A549 (cell line): ENCODE results near the gene WNT5B. TPM values are rescaled to one million over a fixed set of nuclear protein-coding genes. Genes with fewer than 3 reads are reported as not detected.

Experiments used
- ATAC-seq, 2 experiments: fragments of 200-7000 bp in 1 of 2; fragments of >200 bp in 1 of 2; cut with Nextera tagmentation in 1 of 2; cut with Tn5 transposase in 1 of 2; 3 replicates each; pipeline versions ENCODE4 v1.8.0 to v1.9.1; 2018 to 2020; ENCODE audit warnings: mild to moderate bottlenecking in 1 of 2, moderate library complexity in 1 of 2
- CTCF ChIA-PET: fragments of 300-600 bp; sonication (Branson Sonifier 250); formaldehyde crosslinking; extraction: SDS; loops from one replicate; lab custom pipeline; 2021; ENCODE audit warnings: antibody characterized with exemption, inconsistent platforms; lab: Yijun Ruan, JAX
- POLR2A ChIA-PET: fragments of 350-600 bp; formaldehyde crosslinking; extraction: SDS; loops from one replicate; lab custom pipeline; 2021; ENCODE audit warnings: antibody characterized with exemption, inconsistent platforms; lab: Yijun Ruan, JAX
- DNase-seq, 2 experiments: peaks; one replicate each; pipeline versions ENCODE4 v3.0.0 to v3.0.0-alpha.2; 2011 to 2016; ENCODE audit warnings: low read depth in 1 of 2, low spot score in 1 of 2
- FAIRE-seq: peaks from 2 replicates; lab custom pipeline; 2011; peaks lifted over from hg19 to GRCh38; lab: Jason Lieb, UNC
- H3K27ac ChIP-seq, 2 experiments: fragments of >200 bp; sonication (Bioruptor Twin); formaldehyde crosslinking; 3 replicates each; pipeline ENCODE4 v1.5.1; 2016 to 2017
- H3K4me1 ChIP-seq: fragments of >200 bp; sonication (Bioruptor Twin); formaldehyde crosslinking; 3 replicates; pipeline ENCODE4 v1.6.1; 2016
- H3K4me2 ChIP-seq: fragments of >200 bp; sonication (Bioruptor Twin); formaldehyde crosslinking; 3 replicates; pipeline ENCODE4 v1.6.1; 2016
- H3K4me3 ChIP-seq: fragments of >200 bp; sonication (Bioruptor Twin); formaldehyde crosslinking; 3 replicates; pipeline ENCODE4 v1.5.1; 2016
- H3K9me3 ChIP-seq: fragments of >200 bp; sonication (Bioruptor Twin); formaldehyde crosslinking; 3 replicates; pipeline ENCODE4 v1.6.1; 2016
- BHLHE40 ChIP-seq: IDR thresholded peaks from 2 replicates; pipeline ENCODE4 v1.6.1; 2012; ENCODE audit warnings: low read depth, low read length, inconsistent platforms
- CHD2 ChIP-seq: fragments of 150-350 bp; IDR thresholded peaks from 2 replicates; pipeline ENCODE4 v1.6.1; 2014; ENCODE audit warnings: low read length; ENCODE audit not compliant: partially characterized antibody
- E2F6 ChIP-seq: IDR thresholded peaks from 2 replicates; pipeline ENCODE4 v1.6.1; 2012; ENCODE audit warnings: low read depth, borderline replicate concordance
- EHMT2 ChIP-seq: fragments of 200-600 bp; sonication (generic); IDR thresholded peaks from 2 replicates; pipeline ENCODE4 v1.6.1; 2016; ENCODE audit warnings: antibody characterized with exemption, low read depth, mild to moderate bottlenecking, moderate library complexity
- ESRRA ChIP-seq: fragments of 150-350 bp; IDR thresholded peaks from 2 replicates; pipeline ENCODE4 v1.6.1; 2014; ENCODE audit warnings: mild to moderate bottlenecking, low read length, borderline replicate concordance
- HDAC2 ChIP-seq: fragments of 200-600 bp; sonication (generic); IDR thresholded peaks from 2 replicates; pipeline ENCODE4 v1.6.1; 2016
- HOXA7 ChIP-seq: fragments of 250-450 bp; sonication (Bioruptor Pico); IDR thresholded peaks from 2 replicates; pipeline ENCODE4 v1.5.0; 2020; ENCODE audit warnings: mild to moderate bottlenecking, moderate library complexity
- HOXB13 ChIP-seq: fragments of 250-450 bp; sonication (Bioruptor Pico); IDR thresholded peaks from 2 replicates; pipeline ENCODE4 v1.5.0; 2020; ENCODE audit warnings: low read depth, mild to moderate bottlenecking, moderate library complexity
- JUN ChIP-seq, 2 experiments: fragments of >200 bp; sonication (Bioruptor Twin); formaldehyde crosslinking; IDR thresholded peaks; 2 replicates in 1 of 2; 3 replicates in 1 of 2; pipeline ENCODE4 v1.6.1; 2016 to 2017
- MAX ChIP-seq: IDR thresholded peaks from 2 replicates; pipeline ENCODE4 v1.6.1; 2012
- MYC ChIP-seq: IDR thresholded peaks from 2 replicates; pipeline ENCODE4 v1.6.1; 2012; ENCODE audit warnings: mild to moderate bottlenecking, inconsistent platforms, low read length, improper control_type of control experiment, borderline replicate concordance
- NPAS2 ChIP-seq: fragments of 250-450 bp; sonication (Bioruptor Pico); IDR thresholded peaks from 2 replicates; pipeline ENCODE4 v1.8.0; 2022; ENCODE audit warnings: mild to moderate bottlenecking, moderate library complexity, borderline replicate concordance
- NR3C1 ChIP-seq: fragments of >200 bp; sonication (Bioruptor Twin); formaldehyde crosslinking; IDR thresholded peaks from 3 replicates; pipeline ENCODE4 v1.6.1; 2017
- POLR2A ChIP-seq: IDR thresholded peaks from 2 replicates; pipeline ENCODE4 v1.6.1; 2012; ENCODE audit warnings: mild to moderate bottlenecking, low read length
- REST ChIP-seq: fragments of 200-600 bp; sonication (generic); IDR thresholded peaks from 2 replicates; pipeline ENCODE4 v1.6.1; 2016; ENCODE audit warnings: antibody characterized with exemption, mild to moderate bottlenecking, moderate library complexity
- TFCP2L1 ChIP-seq: fragments of 250-450 bp; sonication (Bioruptor Pico); IDR thresholded peaks from 2 replicates; pipeline ENCODE4 v1.5.0; 2021; ENCODE audit warnings: mild to moderate bottlenecking
- TP53 ChIP-seq: fragments of 250-450 bp; sonication (Bioruptor Pico); IDR thresholded peaks from 2 replicates; pipeline ENCODE4 v1.5.0; 2021; ENCODE audit warnings: mild to moderate bottlenecking, moderate library complexity
- ZC3H11A ChIP-seq: fragments of 450-650 bp; IDR thresholded peaks from 2 replicates; pipeline ENCODE4 v1.6.1; 2014; ENCODE audit warnings: antibody characterized with exemption, mild to moderate bottlenecking
- ZFP36 ChIP-seq: fragments of 450-650 bp; IDR thresholded peaks from 2 replicates; pipeline ENCODE4 v1.6.1; 2014; ENCODE audit warnings: borderline replicate concordance; ENCODE audit not compliant: partially characterized antibody
- ZNF302 ChIP-seq: fragments of 250-450 bp; sonication (Bioruptor Pico); IDR thresholded peaks from 2 replicates; pipeline ENCODE4 v1.9.0; 2021; ENCODE audit warnings: inconsistent platforms, mild to moderate bottlenecking, moderate library complexity
- WGBS: methylation state at CpG from one replicate; pipeline ENCODE4 v1.1.6; 2017; ENCODE audit errors: missing lambda C conversion rate; 5-methylcytosine and 5-hydroxymethylcytosine counted together
- polyA plus RNA-seq, 4 experiments: library from polyadenylated mRNA; depleted of rRNA in 3 of 4; stranded (reverse); fragments of >200 nt; fragmentation: RNase III in 1 of 4; extraction: RNeasy Plus Mini Kit Qiagen cat#74134 plus additional on column Dnase treatment in 1 of 4; gene quantifications; 2 replicates in 3 of 4; 3 replicates in 1 of 4; pipeline ENCODE4 v1.2.3, GENCODE V29; 2011 to 2017
- TF ChIP-seq, protein P1 (sequence below): fragments of >200 bp; sonication (Bioruptor Twin); formaldehyde crosslinking; IDR thresholded peaks from 3 replicates; pipeline ENCODE4 v1.6.1; 2016
- TF ChIP-seq, protein P2 (sequence below): fragments of 250-450 bp; sonication (Bioruptor Pico); IDR thresholded peaks from 2 replicates; pipeline ENCODE4 v1.5.0; 2021; ENCODE audit warnings: mild to moderate bottlenecking, moderate library complexity, borderline replicate concordance

The WNT5B gene
- polyA plus RNA-seq, 2 of the 4 experiments (the other 2 are of a cell fraction), result 1.3 to 1.6 TPM

- peak overlapping the region; percentile 60 to 94 for H3K27ac ChIP-seq
- 24% methylated on average over 39 of the region's 69 CpGs for WGBS
- CTCF ChIA-PET, result interaction anchor here (0.6 to 16.2 kb wide), 5 partner anchors 9 to 278 kb away, joined by 3 to 483 read pairs (median 3); partner anchors contain the start of gene WNT5B
- H3K4me1 ChIP-seq, result peaks cover 21% of the 10 kb centered on the region; the same call in 2 of the 3 replicates
- H3K9me3 ChIP-seq, result no peaks in the 10 kb centered on the region
- DNase-seq (peak; percentile 83 to 91), ATAC-seq (peak; percentile 91 to 92), FAIRE-seq (no peak)
- POLR2A ChIA-PET, result interaction anchor here (0.5 to 2.3 kb wide), 4 partner anchors 13 to 449 kb away, joined by 3 to 19 read pairs (median 4); partner anchors contain the start of gene ADIPOR2
- peak overlapping the region; percentile 98 for H3K4me2 ChIP-seq
- H3K4me3 ChIP-seq, result peak overlapping the region; percentile 45
- TF ChIP-seq TFCP2L1 (CRISPR knock-in tag) (0 out of 2 replicates have a peak, but pooled peaks have one; percentile 39), ESRRA (no peak), BHLHE40 (peak; percentile 83), CHD2 (peak; percentile 47), MYC (peak; percentile 82; the same call in 1 of the 2 replicates), ZNF302 (no peak), HOXA7 (CRISPR knock-in tag) (no peak), EHMT2 (no peak), TP53 (CRISPR knock-in tag) (no peak), E2F6 (peak; percentile 59), HOXB13 (CRISPR knock-in tag) (no peak), HDAC2 (no peak), MAX (peak; percentile 93), JUN (IDR thresholded peaks at IDR 0.05) (peak in 1 of 2 experiments; percentile 52; a peak in 2 of 5 replicates), REST (0 out of 2 replicates have a peak, but pooled peaks have one; percentile 19), NR3C1 (no peak), POLR2A (peak; percentile 68), NPAS2 (CRISPR knock-in tag) (peak; percentile 74), ZFP36 (no peak), ZC3H11A (no peak)
- TF ChIP-seq, protein P1, sequence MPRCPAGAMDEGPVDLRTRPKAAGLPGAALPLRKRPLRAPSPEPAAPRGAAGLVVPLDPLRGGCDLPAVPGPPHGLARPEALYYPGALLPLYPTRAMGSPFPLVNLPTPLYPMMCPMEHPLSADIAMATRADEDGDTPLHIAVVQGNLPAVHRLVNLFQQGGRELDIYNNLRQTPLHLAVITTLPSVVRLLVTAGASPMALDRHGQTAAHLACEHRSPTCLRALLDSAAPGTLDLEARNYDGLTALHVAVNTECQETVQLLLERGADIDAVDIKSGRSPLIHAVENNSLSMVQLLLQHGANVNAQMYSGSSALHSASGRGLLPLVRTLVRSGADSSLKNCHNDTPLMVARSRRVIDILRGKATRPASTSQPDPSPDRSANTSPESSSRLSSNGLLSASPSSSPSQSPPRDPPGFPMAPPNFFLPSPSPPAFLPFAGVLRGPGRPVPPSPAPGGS, result no peak
- TF ChIP-seq, protein P2, sequence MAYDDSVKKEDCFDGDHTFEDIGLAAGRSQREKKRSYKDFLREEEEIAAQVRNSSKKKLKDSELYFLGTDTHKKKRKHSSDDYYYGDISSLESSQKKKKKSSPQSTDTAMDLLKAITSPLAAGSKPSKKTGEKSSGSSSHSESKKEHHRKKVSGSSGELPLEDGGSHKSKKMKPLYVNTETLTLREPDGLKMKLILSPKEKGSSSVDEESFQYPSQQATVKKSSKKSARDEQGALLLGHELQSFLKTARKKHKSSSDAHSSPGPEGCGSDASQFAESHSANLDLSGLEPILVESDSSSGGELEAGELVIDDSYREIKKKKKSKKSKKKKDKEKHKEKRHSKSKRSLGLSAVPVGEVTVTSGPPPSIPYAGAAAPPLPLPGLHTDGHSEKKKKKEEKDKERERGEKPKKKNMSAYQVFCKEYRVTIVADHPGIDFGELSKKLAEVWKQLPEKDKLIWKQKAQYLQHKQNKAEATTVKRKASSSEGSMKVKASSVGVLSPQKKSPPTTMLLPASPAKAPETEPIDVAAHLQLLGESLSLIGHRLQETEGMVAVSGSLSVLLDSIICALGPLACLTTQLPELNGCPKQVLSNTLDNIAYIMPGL (CRISPR knock-in tag), result no peak
These were observed 32.7 kb downstream of the WNT5B start for GRCh38 chr12:1661553-1662335.
